Neural cell (in vitro differentiated cells): ENCODE measurements around the gene IFIT3.

Source experiments
- EZH2 ChIP-seq: fragments of 200-600, 300-800 bp; shearing (Covaris generic), sonication (generic); IDR thresholded peaks from 2 replicates; pipeline ENCODE4 v1.6.1; 2014; ENCODE audit warnings: antibody characterized with exemption, low read length, borderline replicate concordance, mild to moderate bottlenecking; ENCODE audit not compliant: insufficient read depth, poor library complexity, severe bottlenecking
- SMC3 ChIP-seq: fragments of 450-650 bp; conservative IDR thresholded peaks from 2 replicates; pipeline ENCODE4 v1.6.1; 2014; ENCODE audit warnings: antibody characterized with exemption, mild to moderate bottlenecking, moderate library complexity; ENCODE audit not compliant: poor library complexity
- TF ChIP-seq, protein P1 (sequence below): fragments of 450-650 bp; IDR thresholded peaks from 2 replicates; pipeline ENCODE4 v1.5.1; 2014; ENCODE audit warnings: antibody characterized with exemption, mild to moderate bottlenecking, moderate library complexity; ENCODE audit not compliant: poor library complexity, severe bottlenecking
- TF ChIP-seq, protein P2 (sequence below): IDR thresholded peaks from 2 replicates; pipeline ENCODE4 v1.6.1; 2012; ENCODE audit warnings: borderline replicate concordance

DNA sequence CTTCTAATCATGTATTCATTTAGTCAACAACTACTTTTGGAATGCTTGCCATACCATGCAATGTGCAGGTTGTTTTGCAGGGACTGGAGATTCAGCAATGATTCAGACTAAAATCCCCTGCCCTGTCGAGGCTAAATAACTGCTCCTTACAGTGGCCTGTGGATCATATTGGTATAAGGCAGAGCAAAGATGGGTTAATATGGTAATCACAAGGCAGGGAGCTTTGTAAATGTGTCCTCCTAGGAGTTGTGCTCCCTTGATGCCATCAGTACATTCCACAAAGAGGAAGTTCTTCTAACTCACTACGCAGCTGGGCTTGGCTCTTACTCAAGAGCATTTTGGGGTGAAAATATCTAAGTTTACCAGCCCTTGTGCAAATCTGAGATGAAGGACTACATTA is 26.6 kb upstream of the IFIT3 start:
- TF ChIP-seq, protein P1, sequence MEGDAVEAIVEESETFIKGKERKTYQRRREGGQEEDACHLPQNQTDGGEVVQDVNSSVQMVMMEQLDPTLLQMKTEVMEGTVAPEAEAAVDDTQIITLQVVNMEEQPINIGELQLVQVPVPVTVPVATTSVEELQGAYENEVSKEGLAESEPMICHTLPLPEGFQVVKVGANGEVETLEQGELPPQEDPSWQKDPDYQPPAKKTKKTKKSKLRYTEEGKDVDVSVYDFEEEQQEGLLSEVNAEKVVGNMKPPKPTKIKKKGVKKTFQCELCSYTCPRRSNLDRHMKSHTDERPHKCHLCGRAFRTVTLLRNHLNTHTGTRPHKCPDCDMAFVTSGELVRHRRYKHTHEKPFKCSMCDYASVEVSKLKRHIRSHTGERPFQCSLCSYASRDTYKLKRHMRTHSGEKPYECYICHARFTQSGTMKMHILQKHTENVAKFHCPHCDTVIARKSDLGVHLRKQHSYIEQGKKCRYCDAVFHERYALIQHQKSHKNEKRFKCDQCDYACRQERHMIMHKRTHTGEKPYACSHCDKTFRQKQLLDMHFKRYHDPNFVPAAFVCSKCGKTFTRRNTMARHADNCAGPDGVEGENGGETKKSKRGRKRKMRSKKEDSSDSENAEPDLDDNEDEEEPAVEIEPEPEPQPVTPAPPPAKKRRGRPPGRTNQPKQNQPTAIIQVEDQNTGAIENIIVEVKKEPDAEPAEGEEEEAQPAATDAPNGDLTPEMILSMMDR: no peak
- TF ChIP-seq EZH2 (no peak), SMC3 (no peak)
- TF ChIP-seq, protein P2, sequence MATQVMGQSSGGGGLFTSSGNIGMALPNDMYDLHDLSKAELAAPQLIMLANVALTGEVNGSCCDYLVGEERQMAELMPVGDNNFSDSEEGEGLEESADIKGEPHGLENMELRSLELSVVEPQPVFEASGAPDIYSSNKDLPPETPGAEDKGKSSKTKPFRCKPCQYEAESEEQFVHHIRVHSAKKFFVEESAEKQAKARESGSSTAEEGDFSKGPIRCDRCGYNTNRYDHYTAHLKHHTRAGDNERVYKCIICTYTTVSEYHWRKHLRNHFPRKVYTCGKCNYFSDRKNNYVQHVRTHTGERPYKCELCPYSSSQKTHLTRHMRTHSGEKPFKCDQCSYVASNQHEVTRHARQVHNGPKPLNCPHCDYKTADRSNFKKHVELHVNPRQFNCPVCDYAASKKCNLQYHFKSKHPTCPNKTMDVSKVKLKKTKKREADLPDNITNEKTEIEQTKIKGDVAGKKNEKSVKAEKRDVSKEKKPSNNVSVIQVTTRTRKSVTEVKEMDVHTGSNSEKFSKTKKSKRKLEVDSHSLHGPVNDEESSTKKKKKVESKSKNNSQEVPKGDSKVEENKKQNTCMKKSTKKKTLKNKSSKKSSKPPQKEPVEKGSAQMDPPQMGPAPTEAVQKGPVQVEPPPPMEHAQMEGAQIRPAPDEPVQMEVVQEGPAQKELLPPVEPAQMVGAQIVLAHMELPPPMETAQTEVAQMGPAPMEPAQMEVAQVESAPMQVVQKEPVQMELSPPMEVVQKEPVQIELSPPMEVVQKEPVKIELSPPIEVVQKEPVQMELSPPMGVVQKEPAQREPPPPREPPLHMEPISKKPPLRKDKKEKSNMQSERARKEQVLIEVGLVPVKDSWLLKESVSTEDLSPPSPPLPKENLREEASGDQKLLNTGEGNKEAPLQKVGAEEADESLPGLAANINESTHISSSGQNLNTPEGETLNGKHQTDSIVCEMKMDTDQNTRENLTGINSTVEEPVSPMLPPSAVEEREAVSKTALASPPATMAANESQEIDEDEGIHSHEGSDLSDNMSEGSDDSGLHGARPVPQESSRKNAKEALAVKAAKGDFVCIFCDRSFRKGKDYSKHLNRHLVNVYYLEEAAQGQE: no peak
